GM12892 (cell line): ENCODE results near the gene PLPP7.
"Not testable (repeated sequence)": the region's sequence is repeated elsewhere in the genome, so short reads cannot be mapped to it uniquely, and the experiment has no call there.

ENCODE experiments used
- DNase-seq: peaks from one replicate; pipeline ENCODE4 v3.0.0; 2011; ENCODE audit not compliant: insufficient read length
- FAIRE-seq: peaks from 2 replicates; lab custom pipeline; 2011; peaks lifted over from hg19 to GRCh38; lab: Jason Lieb, UNC
- POLR2A ChIP-seq: IDR thresholded peaks from 2 replicates; pipeline ENCODE4 v1.6.1; 2011; ENCODE audit warnings: low read depth, low read length, control low read depth
- POLR2AphosphoS5 ChIP-seq: IDR thresholded peaks from 2 replicates; pipeline ENCODE4 v1.6.1; 2011; ENCODE audit warnings: low read depth, low read length, control low read depth
- TAF1 ChIP-seq: IDR thresholded peaks from 2 replicates; pipeline ENCODE4 v1.6.1; 2011; ENCODE audit warnings: low read depth, mild to moderate bottlenecking, control low read depth, low read length, borderline replicate concordance

The PLPP7 gene

GRCh38 chr9:131312246-131312645, 22.7 kb downstream of the PLPP7 start:
- TF ChIP-seq TAF1, result no peak
- no peak for TF ChIP-seq POLR2A
- FAIRE-seq (no peak), DNase-seq (no peak)

GRCh38 chr9:131312822-131313770, 23.6 kb downstream of the PLPP7 start:
- TF ChIP-seq POLR2AphosphoS5 (no peak), TAF1 (no peak), POLR2A (no peak)
- no peak for DNase-seq
- no peak for FAIRE-seq

GRCh38 chr9:131318231-131319085, 28.9 kb downstream of the PLPP7 start:
- no peak for TF ChIP-seq POLR2A
- no peak for TF ChIP-seq TAF1
- no peak for TF ChIP-seq POLR2AphosphoS5
- FAIRE-seq, result no peak
- no peak for DNase-seq

- no peak for TF ChIP-seq POLR2A
- no peak for TF ChIP-seq TAF1
- TF ChIP-seq POLR2AphosphoS5, result no peak
- FAIRE-seq, result no peak
- DNase-seq, result no peak
Measured at GRCh38 chr9:131319486-131319885, 30.0 kb downstream of the PLPP7 start.

GRCh38 chr9:131320031-131320685, 30.6 kb downstream of the PLPP7 start:
- FAIRE-seq (no peak), DNase-seq (no peak)
- no peak for TF ChIP-seq POLR2AphosphoS5
- no peak for TF ChIP-seq TAF1
- TF ChIP-seq POLR2A, result no peak

GRCh38 chr9:131323629-131324028, 34.1 kb downstream of the PLPP7 start:
- DNase-seq, result no peak
- TF ChIP-seq POLR2A (no peak), POLR2AphosphoS5 (no peak), TAF1 (no peak)
- no peak for FAIRE-seq

GRCh38 chr9:131324736-131325679, 35.5 kb downstream of the PLPP7 start:
- TF ChIP-seq POLR2A, result no peak
- TF ChIP-seq POLR2AphosphoS5, result no peak
- TF ChIP-seq TAF1, result no peak
- FAIRE-seq (no peak), DNase-seq (no peak)

GRCh38 chr9:131329241-131329641, 39.7 kb downstream of the PLPP7 start:
- DNase-seq (no peak), FAIRE-seq (no peak)
- TF ChIP-seq POLR2A, result no peak
- no peak for TF ChIP-seq TAF1
- TF ChIP-seq POLR2AphosphoS5, result no peak

GRCh38 chr9:131330814-131331600, 41.5 kb downstream of the PLPP7 start:
- FAIRE-seq, result no peak
- DNase-seq, result no peak
- TF ChIP-seq TAF1 (no peak), POLR2A (no peak), POLR2AphosphoS5 (no peak)

GRCh38 chr9:131331996-131332395, 42.5 kb downstream of the PLPP7 start:
- FAIRE-seq, DNase-seq: not testable (repeated sequence)
